ENCODE data around the gene IL17C. TPM values are rescaled to one million over a fixed set of nuclear protein-coding genes. Genes with fewer than 3 reads are reported as not detected.

The IL17C gene
- total and polyA plus RNA-seq, 2 donors (not counting 3 experiments of a cell fraction or from before 2014, with no cell fraction given) = 0.17 TPM; not detected in 1

DNA sequence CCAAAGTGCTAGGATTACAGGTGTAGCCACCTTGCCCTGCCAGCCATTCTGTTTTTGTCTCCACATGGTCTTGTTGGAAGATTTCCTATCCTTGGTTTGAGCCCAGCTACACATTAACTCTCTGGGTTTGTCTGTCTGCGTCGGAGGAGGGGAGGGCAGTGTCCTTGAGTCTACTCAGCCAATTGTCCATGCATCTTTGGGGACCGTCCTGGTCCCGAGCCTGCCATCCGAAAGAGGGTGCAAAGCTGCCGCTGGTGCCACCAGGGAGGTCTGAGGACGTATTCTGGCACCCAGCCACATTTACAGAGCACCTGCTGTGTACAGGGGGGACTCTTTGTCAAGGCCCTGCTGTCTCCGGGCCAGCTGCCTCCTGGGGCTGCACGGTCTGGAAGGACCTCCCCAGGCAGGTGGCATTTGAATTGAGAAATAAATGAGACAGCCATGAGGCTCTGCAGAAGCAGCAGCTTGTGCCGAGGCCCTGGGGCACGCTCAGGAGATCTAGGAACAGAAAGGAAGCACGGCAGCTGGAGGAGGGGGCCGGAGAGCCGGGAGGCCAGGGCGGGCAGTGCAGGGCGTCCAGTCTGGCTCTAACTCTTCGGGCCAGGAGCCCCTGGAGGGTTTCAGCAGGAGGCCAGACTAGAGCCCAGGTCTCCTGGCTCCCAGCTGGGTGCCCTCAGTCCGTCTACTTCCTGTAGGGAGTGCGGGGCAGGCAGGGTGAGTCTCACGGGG, 11.0 kb downstream of the IL17C start:
- Histone ChIP-seq H2AFZ (ENCODE audit: low read depth, low read length) (no peak overlapping the region), H3K4me3 (replicated peaks in 1 of 3; ENCODE audit: insufficient read depth in 1 of 3, low read depth in 1 of 3, low read length in 3 of 3) (no peak overlapping the region), H4K20me1 (replicated peaks; ENCODE audit: control insufficient read depth, extremely low read depth, insufficient read depth, low read length) (no peaks in the 10 kb centered on the region), H3K9me1 (replicated peaks; ENCODE audit: control insufficient read depth, extremely low read depth, insufficient read depth, low read length) (no peaks in the 10 kb centered on the region), H3K27me3 (ENCODE audit: control insufficient read depth in 2 of 2, insufficient read depth in 2 of 2, low read length in 2 of 2) (no peaks in the 10 kb centered on the region), H3K9ac (replicated peaks; ENCODE audit: extremely low read depth, insufficient read depth, low read length) (no peak overlapping the region), H3K27ac (ENCODE audit: insufficient read depth, low read depth, low read length) (no peak overlapping the region), H3K4me2 (ENCODE audit: insufficient read depth, low read length) (no peak overlapping the region), H3K9me3 (replicated peaks; ENCODE audit: control insufficient read depth, insufficient read depth, low read length) (no peaks in the 10 kb centered on the region), H3K36me3 (ENCODE audit: control insufficient read depth in 2 of 2, extremely low read depth in 1 of 2, insufficient read depth in 2 of 2, low read length in 2 of 2) (peaks cover 0 to 2% of the 10 kb centered on the region in 2 experiments), H3K79me2 (ENCODE audit: control insufficient read depth, insufficient read depth, low read length) (no peaks in the 10 kb centered on the region), H3K4me1 (ENCODE audit: control insufficient read depth, extremely low read depth, insufficient read depth, low read length) (peaks cover 13% of the 10 kb centered on the region)
- CTCF ChIA-PET = no interaction called here
- dilution Hi-C loops (cut with MboI; ENCODE audit: extremely low pct_ligation_motif_present, low sequenced_read_pairs) = no loop called here
- POLR2A ChIA-PET = no interaction called here
- no peak for FAIRE-seq
- no TSS peak for BruUV-seq (replicated peaks)
- TF ChIP-seq, protein P1, sequence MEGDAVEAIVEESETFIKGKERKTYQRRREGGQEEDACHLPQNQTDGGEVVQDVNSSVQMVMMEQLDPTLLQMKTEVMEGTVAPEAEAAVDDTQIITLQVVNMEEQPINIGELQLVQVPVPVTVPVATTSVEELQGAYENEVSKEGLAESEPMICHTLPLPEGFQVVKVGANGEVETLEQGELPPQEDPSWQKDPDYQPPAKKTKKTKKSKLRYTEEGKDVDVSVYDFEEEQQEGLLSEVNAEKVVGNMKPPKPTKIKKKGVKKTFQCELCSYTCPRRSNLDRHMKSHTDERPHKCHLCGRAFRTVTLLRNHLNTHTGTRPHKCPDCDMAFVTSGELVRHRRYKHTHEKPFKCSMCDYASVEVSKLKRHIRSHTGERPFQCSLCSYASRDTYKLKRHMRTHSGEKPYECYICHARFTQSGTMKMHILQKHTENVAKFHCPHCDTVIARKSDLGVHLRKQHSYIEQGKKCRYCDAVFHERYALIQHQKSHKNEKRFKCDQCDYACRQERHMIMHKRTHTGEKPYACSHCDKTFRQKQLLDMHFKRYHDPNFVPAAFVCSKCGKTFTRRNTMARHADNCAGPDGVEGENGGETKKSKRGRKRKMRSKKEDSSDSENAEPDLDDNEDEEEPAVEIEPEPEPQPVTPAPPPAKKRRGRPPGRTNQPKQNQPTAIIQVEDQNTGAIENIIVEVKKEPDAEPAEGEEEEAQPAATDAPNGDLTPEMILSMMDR (IDR thresholded peaks at IDR 0.05; ENCODE audit: extremely low read depth in 1 of 2, insufficient read depth in 1 of 2, low read depth in 1 of 2, low read length in 2 of 2) = no peak
- no peak for TF ChIP-seq FOS (IDR thresholded peaks at IDR 0.05; ENCODE audit: borderline replicate concordance, insufficient read depth, low read length)
- TF ChIP-seq MYC (IDR thresholded peaks at IDR 0.05; ENCODE audit: low read depth, low read length) = no peak
- TF ChIP-seq EZH2 (IDR thresholded peaks at IDR 0.05; ENCODE audit: borderline replicate concordance, low read depth, low read length, severe bottlenecking) = no peak
- no peak for TF ChIP-seq GATA2 (IDR thresholded peaks at IDR 0.05; ENCODE audit: insufficient read depth, insufficient read length, low read depth, low read length)
- TF ChIP-seq POLR2AphosphoS5 (IDR thresholded peaks at IDR 0.05; ENCODE audit: insufficient read depth, low read depth, low read length) = no peak
- no peak for TF ChIP-seq JUN (IDR thresholded peaks at IDR 0.05; ENCODE audit: borderline replicate concordance, insufficient read depth, insufficient read length, low read depth)
- TF ChIP-seq, protein P2, sequence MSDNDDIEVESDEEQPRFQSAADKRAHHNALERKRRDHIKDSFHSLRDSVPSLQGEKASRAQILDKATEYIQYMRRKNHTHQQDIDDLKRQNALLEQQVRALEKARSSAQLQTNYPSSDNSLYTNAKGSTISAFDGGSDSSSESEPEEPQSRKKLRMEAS (IDR thresholded peaks at IDR 0.05; ENCODE audit: insufficient read depth, insufficient read length) = no peak
- no peak for TF ChIP-seq POLR2A (IDR thresholded peaks at IDR 0.05; ENCODE audit: low read depth, low read length)
- intact Hi-C loops (cut with micrococcal nuclease) = no loop called here
- no peak for DNase-seq (ENCODE audit: low read depth, low spot score)

All from endothelial cell of umbilical vein (primary cell).